SH-SY5Y (cell line): ENCODE results near the gene TLE6.

Experiments used
- GATA2 ChIP-seq: IDR thresholded peaks from 2 replicates; pipeline ENCODE4 v1.6.1; 2011; ENCODE audit warnings: mild to moderate bottlenecking, low read depth, low read length
- GATA3 ChIP-seq: IDR thresholded peaks from 2 replicates; pipeline ENCODE4 v1.6.1; 2011; ENCODE audit warnings: low read depth, mild to moderate bottlenecking, low read length, moderate library complexity

TLE6 gene

DNA sequence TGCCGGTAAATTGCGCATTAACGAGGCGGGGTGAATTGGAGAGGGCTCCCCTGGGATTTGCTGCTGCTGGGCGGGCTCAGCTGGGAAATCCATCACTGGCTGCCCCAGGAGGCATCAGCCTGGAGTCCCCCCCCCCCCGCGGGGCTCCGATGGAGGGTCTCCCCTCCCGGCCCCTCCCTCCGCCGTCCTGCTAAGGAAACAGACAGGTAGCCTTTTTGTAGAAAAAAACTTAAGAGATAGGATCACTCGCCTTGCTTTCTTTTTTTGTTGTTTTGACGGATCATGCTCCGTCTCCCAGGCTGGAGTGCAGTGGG lies 6.8 kb downstream of the TLE6 start:
- TF ChIP-seq GATA3 (no peak), GATA2 (no peak)

DNA sequence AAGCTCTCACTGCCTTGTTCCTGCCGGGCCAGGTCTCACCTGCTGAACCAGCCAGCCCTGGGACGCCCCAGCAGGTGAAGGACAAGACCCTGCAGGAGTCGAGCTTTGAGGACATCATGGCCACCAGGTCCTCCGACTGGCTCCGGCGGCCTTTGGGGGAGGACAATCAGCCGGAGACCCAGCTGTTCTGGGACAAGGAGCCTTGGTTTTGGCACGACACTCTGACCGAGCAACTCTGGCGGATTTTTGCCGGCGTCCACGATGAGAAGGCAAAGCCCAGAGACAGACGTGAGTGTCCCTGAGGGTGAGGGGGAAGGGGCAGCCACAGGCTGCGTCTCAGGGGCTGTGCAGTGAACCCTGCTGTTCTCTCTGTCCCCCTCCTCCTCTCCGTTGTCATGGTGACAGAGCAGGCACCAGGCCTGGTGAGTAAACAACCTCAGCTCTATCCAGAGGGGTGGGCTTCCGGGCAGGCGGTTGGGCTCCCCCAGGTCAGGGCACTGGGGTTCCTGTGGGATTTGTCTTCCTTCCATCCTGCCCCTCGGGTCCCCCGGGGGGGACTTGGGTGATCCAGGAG lies 9.7 kb downstream of the TLE6 start:
- TF ChIP-seq GATA2 (no peak), GATA3 (no peak)

DNA sequence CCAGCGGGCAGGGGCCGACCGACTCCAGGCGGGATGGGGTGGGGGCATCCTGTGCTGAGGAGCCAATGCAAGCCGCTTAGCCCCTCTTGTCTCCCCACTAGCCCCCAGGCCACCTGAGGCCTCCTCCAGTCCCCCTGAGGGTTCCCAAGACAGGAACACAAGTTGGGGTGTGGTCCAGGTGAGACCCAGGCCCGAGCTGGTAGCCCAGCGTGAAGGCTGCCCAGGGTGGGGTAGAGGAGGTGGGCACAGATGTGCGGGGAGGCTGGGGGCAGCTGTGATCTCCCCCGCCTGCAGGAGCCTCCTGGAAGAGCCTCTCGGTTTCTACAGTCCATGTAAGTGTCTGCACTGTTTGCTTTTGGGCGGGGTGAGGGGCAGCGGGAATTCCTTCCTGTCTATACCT lies 10.4 kb downstream of the TLE6 start:
- TF ChIP-seq GATA2 (no peak), GATA3 (no peak)

DNA sequence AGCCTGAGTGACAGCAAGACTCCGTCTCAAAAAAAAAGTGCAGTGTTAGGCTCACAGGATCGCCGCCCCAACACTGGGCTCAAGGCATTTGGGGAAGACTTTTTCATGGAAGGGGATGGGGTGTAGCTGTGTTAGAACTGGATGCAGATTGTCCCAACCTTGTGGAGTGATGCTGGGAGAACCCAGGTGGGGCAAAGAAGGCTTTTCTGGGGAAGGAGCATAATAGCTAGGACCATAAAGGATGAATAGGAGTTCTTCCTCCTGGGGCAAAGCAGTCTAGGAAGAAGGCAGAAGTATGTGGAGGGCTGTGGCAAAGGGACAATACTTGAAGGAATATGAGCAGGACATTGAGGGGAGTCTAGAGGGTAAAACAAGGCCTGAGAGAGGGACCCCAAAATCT lies 11.2 kb downstream of the TLE6 start:
- TF ChIP-seq GATA2 (no peak), GATA3 (no peak)

DNA sequence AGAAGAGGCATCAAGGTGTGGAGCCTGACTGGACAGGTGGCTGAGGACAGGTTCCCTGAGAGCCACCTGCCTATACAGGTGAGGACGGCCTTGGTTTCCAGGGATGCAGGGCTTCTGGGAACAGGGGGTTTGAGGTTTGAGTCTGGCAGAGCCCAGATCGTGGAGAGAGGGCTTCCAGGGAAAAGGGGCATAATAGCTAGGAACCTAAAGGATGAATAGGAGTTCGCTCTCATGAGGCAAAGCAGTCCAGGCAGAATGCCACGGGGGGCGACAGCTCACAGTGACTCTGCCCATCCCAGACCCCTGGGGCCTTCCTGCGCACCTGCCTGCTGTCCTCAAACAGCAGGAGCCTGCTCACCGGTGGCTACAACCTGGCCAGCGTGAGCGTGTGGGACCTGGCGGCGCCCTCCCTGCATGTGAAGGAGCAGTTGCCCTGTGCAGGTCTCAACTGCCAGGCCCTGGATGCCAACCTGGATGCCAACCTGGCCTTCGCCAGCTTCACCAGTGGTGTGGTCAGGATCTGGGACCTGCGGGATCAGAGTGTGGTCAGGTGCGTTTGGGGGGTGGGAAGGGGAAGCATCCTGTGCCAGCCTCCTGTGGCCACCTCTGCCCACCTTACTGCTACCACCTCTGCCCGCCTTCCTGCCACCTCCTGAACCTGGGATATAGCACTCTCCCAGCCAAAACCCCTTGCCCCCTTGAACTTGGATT lies 12.0 kb downstream of the TLE6 start:
- no peak for TF ChIP-seq GATA2
- TF ChIP-seq GATA3 = no peak

DNA sequence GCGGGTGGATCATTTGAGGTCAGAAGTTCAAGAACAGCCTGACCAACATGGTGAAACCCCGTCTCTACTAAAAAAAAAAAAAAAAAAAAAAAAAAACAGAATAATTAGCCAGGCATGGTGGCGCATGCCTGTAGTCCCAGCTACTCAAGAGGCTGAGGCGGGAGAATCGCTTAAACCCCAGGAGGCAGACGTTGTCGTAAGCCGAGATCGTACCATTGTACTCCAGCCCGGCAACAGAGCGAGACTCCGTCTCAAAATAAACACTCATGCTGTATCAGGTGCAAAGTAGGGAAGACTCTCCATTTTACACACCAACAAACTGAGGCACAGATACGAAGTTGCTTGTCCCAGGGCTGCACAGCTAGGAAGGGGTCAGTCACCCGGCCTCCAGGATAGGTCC lies 15.6 kb downstream of the TLE6 start:
- no peak for TF ChIP-seq GATA3
- TF ChIP-seq GATA2 = no peak

DNA sequence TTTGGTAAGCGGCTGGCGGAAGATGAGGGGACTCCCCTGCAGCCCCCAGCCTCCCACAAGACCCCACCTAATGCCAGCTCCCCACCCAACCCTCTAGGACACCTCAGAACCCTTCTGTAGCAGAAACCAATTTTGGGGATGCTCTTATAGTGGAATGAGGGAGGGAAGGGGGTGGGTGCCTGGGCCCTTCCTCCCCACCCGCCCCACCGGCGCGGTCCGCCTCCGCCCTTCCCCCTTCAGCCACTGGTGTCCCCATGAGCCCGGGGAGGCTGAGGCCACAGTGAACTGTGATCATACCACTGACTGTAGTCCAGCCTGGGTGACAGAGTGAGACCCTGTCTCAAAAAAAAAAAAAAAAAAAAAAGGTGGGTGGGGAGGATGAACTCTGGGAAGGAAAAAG lies 16.2 kb downstream of the TLE6 start:
- TF ChIP-seq GATA2 (no peak), GATA3 (no peak)

DNA sequence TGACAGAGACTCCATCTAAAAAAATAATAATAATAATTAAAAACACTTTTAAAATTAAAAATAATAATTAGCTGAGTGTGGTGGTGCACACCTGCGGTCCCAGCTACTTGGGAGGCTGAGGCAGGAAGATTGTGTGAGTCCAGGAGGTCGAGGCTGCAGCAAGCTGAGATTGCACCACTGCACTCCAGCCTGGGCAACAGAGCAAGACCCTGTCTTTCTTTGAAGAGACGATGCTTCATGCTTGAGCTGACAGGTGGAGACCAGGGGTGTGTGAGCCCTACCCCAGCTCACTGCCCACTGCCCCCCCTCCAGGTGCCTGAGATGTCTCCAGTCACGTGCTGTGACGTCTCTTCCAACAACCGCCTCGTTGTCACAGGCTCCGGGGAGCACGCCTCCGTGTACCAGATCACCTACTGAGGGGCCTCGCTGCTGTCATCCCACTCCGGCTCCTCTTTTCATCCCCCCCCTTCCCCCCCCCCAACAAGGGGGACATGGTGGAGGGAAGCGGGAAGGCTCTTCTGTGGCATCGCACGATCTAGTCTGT lies 17.3 kb downstream of the TLE6 start:
- TF ChIP-seq GATA3 (no peak), GATA2 (no peak)

DNA sequence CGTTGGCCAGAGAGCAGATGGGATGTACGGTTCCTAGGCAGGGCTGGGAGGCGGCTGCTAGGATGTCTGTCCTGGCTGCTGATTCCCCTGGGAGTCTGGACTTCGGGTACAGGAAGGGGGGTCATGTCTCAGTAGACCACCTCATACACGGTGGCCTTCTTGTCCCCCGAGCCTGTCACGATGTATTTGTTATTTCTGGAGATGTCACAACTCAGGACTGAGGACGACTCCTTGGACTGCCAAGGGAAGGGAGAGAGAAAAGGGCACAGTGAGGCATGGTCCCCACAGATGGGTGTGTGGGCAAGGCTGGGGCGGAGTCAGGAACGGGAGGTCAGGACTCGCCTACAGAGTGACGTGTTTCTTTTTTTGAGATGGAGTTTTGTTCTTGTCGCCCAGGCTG lies 20.4 kb downstream of the TLE6 start:
- no peak for TF ChIP-seq GATA3
- no peak for TF ChIP-seq GATA2

DNA sequence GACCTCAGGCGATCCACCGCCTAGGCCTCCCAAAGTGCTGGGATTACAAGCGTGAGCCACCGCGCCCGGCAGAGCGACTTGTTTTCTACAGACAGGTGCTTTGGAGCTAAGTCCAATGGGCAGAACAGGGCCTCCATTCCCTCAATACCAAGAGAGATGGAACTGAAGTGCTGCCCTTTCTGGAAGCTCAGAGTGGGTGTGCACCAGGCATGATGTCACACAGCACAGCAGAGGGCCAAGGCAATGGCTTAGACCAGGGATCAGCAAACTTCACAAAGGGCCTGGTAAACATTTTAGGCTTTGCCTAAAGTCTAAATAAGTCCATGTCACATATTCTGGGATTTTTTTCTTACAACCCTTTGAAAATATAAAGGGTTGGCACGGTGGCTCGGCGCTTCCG lies 21.3 kb downstream of the TLE6 start:
- TF ChIP-seq GATA2 (no peak), GATA3 (no peak)

DNA sequence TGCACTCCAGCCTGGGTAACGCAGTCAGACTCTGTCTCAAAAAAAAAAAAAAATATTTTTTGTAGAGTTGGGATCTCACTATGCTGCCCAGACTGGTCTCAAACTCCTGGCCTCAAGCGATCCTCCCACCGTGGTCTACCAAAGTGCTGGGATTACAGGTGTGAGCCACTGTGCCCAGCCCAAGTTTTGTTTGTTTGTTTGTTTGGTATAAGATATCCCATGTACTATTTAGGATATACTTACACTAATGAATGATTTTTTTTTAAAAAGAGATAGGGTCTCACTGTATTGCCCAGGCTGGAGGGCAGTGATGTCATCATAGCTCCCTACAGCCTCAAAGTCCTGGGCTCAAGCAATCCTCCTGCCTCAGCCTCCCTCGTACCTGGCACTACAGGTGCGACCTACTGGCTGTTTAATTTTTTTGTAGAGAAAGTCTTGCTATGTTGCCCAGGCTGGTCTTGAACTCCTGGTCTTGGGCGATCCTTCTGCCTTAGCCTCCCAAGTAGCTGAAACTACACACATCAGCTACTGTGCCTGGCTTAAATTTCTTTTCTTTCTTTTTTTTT lies 24.0 kb downstream of the TLE6 start:
- no peak for TF ChIP-seq GATA2
- TF ChIP-seq GATA3 = no peak

DNA sequence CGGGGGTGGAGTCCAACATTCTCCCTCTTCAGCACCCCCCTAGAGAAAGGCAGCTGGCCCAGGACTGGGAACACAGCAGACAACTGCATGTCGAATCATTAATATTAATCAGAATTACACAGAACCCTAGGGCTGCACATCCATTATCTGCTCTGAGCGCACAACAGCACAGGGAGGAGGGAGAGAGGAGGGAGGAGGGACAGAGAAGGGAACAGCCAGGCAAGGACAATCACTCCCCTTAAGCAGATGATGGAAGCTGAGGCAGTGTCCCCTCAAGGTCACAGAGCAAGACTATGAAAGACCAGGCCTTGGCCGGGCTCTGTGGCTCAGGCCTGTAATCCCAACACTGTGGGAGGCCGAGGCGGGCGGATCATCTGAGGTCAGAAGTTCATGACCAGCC lies 25.7 kb downstream of the TLE6 start:
- TF ChIP-seq GATA2 (no peak), GATA3 (no peak)

DNA sequence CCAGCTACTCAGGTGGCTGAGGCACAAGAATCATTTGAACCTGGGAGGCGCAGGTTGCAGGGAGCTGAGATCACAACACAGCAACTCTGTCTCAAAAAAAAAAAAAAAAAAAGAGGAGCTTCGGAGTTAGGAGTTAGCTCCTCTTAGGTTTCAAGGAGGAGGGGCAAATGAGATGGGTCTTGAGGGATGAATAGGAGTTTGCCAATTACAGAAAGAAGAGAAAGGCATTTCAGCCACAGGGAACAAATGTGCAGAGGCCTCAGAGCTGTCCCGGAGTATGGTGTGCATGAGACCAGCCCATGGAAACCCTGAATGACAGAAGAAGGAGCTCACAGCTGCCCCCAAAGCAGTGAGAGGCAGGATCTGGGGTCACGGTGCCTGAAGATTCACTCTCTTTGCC lies 27.2 kb downstream of the TLE6 start:
- TF ChIP-seq GATA3 = no peak
- no peak for TF ChIP-seq GATA2

DNA sequence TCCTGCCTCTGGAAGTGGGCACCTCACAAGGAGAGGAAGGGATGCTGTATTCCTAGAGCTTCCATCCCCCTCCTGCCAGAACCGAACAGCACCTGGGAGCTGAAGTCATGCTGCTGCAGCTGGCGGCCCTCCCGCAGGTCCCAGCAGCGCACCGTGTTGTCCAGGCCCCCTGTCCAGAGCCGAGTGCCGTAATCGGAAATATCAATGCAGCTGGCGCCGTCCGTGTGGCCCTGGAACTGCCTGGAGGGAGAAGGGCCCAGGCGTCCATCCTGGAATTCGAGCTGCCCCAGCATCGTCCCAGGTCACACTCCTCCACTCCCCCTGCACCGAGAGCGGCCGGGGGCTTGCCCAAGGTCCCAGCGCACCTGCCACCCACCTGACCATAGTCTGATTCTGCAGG lies 28.0 kb downstream of the TLE6 start:
- TF ChIP-seq GATA2 = peak; percentile 81
- TF ChIP-seq GATA3 = no peak

DNA sequence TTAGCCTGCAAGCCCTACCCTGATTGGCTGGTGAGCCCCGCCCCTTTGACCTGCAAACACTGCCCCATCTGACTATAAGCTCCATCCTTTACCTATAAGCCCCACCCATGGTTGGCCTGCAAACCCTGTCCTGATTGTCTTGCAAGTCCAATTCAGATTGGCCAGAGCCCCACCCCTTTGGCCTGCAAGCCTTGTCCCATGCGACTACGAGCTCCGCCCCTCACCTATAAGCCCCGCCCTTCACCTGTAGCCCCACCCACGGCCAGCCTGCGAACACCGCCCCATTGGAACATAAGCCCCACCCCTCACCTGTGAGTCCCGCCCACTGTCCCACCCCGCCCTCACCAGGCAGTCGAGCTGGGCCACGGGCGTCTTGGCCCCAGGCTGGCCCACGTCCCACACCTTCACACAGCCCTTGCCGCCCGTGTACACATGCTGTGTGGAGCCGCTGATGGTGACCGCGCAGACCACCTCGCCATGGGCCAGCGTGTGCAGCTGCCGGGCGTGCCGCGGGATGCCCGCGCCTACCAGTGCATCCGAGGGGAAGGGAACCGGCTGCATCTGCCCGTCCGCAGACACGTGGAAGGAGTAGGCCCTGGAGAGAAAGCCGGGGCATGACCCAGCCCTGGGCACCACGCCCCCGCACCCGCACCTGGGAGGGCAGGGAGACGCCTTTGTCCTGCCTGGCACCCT lies 28.9 kb downstream of the TLE6 start:
- TF ChIP-seq GATA2 = no peak
